Medulla oblongata (tissue), 1 donor: ENCODE results near the gene SLBP.
"Not testable (repeated sequence)": the region's sequence is repeated elsewhere in the genome, so short reads cannot be mapped to it uniquely, and the experiment has no call there.

Experiments
- DNase-seq: peaks from one replicate; pipeline ENCODE4 v3.0.0-alpha.2; 2015; ENCODE audit errors: extremely low spot score

SLBP gene

DNA sequence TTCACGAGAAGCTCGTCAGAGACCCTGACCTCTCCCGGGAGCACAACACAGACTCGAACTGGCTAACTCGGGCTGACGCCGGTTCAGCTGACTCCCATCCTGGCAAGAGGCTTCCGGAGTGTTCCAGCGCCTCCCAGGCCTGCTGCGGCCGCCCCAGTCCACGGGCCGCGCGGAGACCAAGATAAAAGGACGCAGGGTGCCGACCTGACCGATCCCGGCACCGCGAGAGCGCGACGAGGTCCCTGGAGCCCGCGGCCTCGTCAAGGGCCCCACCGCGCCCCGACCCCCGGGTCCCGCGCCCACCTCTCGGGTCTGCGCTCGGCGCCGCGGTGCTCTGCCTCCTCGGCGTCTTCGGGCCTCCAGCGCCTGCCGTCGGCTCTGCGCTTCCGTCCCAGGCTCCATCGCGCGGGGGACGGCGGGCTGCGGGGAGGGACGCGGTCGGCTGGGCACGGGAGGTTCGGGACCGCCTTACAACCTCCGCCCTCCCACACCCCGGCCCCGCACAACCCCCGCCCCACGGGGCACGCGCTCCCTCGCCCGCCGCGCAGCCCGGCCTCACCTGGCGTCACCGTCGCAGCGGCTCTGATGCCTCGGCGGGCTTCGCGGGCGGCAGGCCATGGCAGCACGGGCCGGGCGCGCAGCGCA lies 426 bp downstream of the SLBP start:
- DNase-seq = peak; percentile 73

DNA sequence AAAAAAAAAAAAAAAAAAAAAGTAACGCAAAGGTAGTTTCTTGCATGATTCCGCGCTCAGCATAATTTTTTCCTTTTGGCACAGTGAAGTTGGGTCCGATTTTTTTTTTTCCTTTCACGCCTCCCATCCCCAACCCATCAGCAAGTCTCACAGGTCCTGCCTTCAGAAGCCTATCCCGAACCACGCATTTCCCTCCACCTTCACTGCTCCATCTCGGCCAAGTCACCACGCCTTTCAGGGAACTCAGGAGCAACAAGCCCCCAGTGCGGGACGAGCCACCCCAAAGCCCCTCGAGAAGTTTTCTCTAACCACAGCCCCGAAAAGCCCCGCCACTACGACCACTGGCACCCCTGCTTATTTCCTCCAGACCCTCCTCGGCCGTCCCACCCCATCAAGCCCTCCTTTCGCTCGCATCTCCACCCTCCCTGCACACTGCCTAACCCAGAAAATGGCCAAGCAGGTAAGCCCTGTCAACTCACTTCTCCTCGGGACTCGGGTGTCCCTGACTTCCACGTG lies 1.0 kb downstream of the SLBP start:
- no peak for DNase-seq

DNA sequence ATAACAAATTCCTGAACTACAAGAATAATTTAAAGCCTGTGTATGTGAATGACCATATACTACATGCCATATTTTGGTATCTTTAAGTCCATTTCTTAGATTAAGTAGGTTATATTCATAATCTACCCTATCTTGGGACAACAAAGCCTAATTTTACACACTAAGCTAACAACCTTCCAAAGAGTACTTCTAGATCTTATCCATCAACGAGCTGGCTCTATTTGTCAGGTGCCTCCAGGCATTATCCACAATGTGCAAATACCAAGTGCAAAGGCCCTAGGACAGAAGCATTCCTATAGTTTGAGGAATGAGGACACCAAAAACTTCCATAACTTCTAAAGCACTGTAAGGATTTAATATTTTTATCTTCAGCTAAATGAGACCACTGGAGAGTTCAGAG lies 3.5 kb downstream of the SLBP start:
- DNase-seq = no peak

DNA sequence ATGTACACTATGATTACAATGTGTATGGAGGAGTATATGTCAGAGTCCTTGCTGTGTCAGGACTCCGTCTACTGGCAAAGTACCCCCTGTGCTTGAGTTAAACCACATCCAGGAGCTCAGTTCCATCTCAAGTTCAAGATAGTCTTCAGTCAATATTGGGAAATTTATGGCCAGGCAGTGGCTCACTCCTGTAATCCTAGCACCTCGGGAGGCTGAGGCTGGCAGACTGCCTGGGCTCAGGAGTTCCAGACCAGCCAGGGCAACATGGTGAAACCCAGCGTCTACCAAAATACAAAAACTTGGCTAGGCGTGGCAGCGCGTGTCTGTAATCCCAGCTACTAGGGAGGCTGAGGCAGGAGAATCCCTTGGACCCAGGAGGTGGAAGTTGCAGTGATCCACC lies 5.8 kb downstream of the SLBP start:
- no peak for DNase-seq

DNA sequence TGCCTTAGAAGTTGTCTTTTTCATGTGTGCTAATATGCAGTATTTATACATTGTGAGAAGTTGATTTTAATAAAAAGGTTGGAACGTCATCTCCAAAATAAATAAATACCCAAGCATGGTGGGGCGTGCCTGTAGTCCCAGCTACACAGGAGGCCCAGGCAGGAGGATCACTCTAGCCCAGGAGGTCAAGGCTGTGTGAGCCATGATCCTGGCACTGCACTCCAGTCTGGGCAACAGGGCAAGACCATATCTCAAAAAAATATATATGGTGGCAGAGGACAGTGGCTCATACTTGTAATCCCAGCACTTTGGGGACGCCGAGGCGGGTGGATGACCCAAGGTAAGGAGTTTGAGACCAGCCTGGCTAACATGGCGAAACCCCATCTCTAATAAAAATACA lies 6.4 kb downstream of the SLBP start:
- DNase-seq = no peak

DNA sequence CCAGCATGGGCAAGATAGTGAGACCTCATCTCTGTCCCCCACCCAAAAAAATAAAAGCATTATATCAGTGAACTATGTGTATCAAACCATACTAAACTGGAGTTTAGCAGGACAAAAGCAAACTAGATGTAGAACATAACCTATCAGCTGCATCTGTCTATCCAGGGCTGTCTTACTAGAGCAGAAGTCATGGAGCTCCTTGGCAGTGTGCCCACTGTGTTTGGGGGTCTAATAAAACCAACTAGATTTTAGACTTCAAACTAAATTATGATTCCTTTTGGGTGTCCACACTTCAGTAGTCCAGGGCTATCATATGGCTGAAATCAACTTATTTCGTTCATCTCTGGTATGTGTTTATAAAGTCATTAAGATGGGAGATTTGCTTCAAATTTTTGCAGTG lies 8.3 kb downstream of the SLBP start:
- DNase-seq = no peak

DNA sequence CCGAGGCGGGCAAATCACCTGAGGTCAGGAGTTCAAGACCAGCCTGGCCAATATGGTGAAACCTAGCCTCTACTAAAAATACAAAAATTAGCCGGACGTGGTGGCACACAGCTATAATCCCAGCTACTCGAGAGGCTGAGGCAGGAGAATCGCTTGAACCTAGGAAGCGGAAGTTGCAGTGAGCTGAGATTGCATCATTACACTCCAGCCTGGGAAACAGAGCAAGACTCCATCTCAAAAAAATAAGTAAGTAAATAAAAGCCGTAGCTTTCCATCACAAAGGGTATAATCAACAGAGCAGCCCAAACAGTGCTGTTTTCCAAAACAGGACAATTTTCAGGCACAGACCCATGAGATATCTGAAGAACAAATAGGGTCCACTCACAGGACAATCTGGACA lies 10.4 kb downstream of the SLBP start:
- not testable (repeated sequence) for DNase-seq

DNA sequence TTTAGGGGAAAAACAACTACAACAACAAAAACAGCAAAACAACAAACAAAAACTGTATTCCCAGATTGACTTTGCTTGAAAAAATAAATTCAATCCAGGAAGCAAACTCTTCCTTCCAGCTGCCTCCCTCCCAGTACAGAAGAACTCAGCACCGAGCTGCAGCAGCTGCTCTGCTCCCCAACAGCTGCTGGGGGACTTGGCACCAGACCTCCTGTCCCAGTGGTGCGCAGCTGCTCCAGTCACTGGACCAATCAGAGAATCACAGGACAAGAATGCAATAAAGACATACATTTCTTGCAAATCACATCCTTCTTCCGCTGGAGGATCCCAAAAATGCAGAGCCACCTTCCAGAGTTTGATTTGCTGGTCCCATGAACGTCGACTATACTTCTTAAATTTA lies 16.2 kb downstream of the SLBP start:
- no peak for DNase-seq

DNA sequence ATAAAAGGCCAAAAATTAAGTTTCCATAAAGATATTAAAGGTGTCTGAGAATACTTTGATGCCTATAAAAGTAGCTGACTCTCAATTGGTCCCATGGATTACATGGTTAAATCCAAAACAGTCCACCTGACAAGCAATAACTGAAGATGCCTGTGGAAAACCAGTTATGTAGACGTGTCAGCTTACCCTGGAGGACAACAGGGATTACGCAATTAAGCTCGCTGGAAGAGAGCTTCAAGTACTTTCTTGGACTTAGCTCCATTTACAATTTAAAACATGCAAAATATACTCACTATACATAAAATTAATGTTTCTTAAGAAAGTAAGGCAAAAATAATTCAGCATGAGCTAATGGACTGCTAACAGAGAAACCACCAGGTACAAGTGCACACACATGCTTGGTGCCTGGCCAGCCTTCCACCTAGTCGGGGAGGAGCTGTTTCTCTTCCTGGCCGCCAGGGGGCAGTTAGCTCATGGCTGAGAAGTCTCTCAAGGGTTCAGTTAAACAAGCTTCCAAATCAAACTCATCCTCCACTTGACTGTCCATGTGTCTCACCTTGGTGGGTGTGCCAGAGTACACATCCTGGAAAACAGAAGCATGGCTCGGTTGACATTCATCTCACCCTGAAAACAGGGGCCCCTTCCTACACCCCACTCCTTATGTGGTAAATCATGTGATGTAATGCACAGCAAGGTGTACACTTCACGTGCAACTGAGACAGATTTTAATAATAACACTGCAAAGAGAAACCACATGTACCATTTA lies 18.8 kb downstream of the SLBP start:
- peak; percentile 78 for DNase-seq

DNA sequence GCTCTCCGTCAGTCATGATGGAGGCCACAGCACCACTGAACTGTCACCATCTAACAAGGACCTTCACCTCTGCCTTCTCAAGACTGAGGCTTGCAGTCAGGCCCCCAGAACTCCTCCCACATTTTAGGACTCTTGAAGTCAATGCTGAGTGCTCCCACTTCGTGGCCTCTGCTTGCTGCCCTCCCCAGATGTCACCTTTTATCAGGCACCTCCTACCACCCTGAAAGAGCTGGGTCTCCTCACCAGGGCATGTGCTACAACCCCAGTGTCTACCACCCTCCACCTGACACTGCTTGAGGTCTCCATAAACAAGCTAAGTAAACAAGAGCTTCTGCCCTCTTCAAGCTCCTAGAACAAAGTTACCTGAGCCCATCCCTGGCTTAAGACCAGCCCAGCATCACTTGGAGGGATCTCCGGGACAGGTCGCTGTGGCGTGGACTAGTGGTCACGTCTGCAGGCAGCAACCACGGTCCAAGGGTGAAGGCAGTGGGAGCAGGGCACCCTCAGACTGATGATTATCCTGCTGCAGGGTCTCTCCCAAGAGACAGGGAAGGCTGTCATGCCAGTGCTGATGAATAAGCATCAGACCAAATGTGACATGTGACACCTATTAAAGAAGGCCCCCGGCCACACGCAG lies 20.3 kb downstream of the SLBP start:
- DNase-seq = no peak

DNA sequence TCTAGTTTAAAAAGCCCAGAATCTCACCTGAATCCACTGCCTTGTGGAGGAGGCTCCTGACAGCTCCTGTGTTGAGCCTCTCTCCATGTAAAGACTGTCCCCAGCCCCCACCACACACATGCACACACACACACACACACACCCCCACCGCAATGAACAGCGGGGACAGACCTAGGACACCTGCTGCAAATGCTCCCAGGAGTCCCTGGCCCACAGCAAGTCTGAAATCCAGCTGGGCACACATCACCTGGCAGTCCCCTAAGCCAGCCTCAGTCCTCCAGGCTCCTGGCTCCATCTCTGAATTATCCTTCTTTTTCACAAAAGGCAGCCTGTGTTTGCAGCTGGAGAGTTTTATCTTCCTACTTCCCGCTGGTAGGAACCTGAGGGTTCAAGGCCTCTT lies 21.4 kb downstream of the SLBP start:
- DNase-seq = no peak

DNA sequence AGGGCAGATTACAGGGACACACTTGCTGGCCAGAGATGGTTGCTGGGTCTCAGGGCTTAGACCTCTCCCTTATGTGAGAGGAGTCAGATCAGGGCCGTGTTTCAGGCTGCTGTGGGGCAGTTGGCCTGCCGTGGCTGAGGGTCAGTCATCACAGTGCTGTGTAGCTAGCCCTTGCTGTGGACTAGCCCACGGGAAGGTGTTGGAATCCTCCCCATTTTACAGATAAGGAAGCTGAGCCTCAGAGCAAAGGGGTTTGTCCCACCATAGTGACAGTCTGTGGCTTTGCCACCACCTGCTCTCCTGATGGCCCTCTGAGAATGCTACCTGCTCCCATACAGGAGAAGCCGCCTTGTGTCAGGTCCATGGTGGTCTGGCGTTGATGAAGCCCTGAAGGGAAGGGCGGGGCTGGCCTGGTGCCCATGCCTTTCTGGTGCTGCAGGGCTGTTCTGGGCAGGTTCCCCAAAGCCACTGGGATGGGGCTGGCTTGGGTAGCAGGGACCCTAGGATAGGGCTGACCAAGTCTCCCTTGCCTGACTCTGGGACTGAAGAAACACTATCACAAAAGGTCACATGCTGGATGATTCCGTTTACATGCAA lies 25.6 kb downstream of the SLBP start:
- no peak for DNase-seq

DNA sequence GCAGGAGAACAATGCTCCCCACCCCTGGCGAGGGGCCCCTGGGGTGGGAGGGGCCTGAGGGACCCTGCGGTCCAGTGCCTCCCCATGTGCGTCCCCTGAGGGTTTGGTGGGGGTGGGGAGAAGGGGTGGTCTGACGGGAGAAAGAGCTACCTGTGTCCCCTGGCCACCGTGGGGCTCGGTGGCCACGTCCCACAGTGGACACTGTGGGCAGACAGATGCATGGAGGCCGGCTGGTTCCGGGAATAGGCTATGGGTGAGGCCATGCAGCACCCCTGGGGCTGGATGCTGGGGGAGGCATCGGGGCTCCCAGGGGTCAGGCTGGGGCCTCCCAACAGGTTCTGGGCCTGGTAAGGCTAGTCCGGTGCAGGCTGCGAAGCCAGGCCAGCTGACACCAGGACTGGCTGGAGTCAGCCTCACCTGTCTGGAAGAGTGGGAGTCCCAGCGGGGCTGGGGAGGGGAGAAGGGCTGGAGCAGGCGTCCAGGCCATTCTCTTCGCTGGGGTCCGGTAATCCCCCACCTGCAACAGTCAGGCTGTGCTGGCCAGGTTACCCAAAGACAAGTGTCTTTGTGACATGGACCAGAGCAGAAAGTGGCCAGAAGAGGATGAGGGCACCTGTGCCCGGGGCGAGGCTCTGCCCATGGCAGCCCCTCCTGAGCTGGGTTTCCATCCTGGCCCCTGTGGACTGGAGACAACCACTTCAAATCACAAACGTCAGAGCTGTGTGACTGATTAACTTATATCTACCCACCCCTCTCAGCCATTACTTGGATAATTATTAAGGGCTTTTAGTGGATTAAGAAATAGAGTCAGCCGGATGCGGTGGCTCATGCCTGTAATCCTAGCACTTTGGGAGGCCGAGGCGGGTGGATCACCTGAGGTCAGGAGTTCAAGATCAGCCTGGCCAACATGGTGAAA lies 26.6 kb downstream of the SLBP start:
- DNase-seq = no peak

DNA sequence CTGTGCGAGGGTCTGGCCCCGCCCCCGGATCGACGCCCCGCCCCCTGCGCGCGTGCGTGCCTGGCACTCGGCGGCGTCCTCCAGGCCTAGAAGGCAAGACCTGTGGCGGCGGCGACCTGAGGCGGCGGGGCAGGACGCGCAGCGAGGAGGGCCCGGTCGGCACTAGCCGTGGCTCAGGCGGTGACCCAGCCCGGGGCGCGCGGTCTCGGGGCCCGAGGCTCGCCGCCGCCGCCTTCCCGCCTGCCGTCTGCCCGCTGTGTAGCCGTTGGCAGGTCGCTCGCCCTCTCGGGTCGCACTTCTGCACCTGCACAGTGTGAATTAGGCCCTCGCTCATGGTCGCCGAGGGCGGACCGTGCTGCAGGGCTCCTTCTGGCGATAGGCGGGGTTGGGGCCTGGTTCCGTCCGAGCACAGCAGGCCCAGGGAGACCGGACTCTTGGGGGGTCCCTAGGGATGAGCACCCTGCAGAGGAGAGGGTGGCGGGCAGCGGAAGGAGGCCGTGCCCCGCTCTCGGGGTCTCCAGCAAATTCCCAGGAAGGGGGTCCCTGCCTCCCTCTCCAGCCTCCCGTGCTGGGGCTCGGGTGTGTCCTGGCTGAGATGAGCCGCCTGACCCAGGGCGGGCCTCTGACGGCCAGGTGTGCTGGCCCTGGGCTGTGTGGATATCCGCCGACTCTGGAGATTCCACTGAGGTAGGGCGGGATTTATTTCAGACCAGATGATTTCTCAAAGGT lies 27.4 kb downstream of the SLBP start:
- DNase-seq = no peak

DNA sequence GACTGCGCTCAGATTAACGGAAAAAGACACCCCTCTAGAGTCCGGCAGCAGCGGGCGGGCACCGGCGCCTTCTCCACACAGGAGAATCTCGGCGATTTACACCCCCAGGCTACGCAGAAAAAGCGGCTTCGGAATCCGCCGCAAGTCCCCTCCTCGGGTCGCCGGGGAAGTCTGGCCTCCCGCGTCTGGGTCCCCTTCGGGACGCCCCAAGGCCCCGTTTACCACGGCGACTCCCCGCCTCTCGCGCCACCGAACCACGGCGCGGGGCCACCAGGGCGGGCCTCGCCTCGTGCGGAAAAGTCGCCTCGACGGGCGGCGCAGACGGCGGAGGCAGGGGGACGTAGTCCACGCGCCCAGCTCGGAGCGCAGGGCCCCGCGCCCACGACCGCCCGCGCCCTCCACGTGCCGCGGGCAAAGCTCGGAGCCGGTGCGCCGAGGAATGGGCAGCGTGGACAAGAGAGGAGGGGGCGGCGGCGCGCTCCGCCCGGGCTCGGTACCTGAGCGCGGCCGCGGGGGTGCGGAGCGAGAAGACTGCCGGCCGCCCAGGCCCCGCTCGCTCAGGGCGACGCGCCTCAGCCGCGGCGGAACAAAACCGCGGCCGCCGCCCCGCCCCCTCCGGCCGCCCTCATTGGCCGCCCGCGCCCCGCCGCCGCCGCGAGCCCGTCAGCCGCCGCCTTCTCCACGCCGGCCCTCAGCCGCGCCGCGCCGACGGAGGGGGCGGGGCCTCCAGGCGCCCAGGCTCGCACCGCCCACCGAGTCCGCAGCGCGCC lies 28.2 kb downstream of the SLBP start, which contains the start of gene FAM53A:
Gene FAM53A, minus strand, starts transcription at position 578 of the 770 bp plus-strand sequence. CDS start 15,572 bp downstream, outside the sequence.
- peak; percentile 85 for DNase-seq

DNA sequence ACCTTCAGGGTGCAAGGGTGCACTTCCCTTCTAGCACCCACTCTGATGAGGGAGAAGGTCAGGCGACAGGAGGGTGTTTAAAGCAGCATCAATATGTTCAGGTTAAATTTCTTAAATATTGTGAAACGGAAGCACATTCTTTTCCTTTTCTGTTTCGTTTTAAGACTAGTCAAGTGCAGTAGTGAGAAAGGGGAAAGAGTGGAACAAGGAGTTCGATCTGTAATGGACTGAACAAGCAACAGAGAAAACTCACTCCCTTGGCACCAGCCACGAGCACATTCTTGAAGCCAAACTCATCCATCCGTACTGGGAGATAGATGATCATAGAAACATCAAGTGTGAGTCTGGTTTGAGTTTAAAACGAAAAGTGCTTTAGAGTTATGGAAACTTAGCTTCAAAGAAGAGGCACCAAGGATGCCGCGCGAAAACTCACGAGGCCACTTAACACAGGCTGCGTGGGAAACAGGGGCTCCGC lies 28.8 kb downstream of the SLBP start:
- peak; percentile 48 for DNase-seq

DNA sequence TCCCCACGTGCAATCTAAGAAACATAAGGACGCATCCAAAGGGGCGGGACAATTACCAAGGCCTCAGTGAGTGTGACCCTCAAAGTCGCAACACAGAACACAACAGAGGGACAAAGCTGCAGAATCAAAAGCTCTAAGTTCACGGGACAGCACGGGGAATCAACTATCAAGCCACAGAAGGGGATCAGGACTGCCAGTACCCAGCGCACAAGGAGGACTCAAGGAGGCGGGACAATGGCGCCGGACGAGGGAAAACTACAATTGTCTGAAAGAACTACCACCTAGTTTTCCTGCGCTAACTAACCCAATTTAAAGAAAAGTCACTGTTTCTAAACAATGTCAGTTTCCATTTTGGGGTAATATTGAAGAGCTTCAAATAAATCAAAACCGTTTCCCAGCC lies 29.3 kb downstream of the SLBP start:
- DNase-seq = no peak

DNA sequence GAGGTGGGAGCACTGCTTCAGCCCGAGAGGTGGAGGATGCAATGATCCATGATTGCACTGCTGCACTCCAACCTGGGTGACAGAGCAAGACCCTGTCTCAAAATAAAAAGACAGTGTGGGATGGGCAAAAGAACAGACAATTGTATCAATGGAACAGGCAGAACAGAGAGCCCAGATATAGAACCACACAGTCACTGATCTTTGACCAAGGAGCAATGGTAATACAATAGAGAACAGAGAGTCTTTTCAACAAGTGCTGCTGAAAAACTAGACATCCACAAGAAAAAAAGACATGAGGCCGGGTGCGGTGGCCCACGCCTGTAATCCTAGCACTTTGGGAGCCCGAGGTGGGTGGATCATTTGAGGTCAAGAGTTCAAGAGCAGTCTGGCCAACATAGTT lies 33.9 kb downstream of the SLBP start:
- no peak for DNase-seq
